Measurements from ENCODE around the gene NXT1.

NXT1 gene

DNA sequence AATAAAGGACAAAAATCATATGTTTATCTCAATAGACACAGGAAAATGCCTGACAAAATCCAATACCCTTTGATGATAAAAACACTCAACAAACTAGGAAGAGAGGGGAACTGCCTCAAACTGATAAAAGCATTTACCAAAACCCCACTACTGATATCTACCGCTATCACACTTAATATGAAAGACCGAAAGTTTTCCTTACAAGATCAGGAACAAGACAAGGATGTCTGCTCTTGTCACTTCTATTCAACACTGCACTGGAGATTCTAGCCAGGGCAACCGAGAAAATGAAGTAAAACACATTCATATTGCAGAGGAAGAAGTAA lies 36.5 kb downstream of the NXT1 start:
- no peak overlapping the region for H3K23ac ChIP-seq (ENCODE audit: low read length)
- no peak overlapping the region for H3K18ac ChIP-seq (ENCODE audit: low read length)
- H3K56ac ChIP-seq (ENCODE audit: low read length), result no peak overlapping the region
- no peak overlapping the region for H2AK5ac ChIP-seq (ENCODE audit: low read length)
- no peaks in the 10 kb centered on the region for H3K36me3 ChIP-seq (ENCODE audit: control insufficient read depth, insufficient read depth, low read length)
- H3K27me3 ChIP-seq (ENCODE audit: insufficient read depth, low read length, poor library complexity), result no peaks in the 10 kb centered on the region
- no peak for DNase-seq
- H3K4me1 ChIP-seq (ENCODE audit: control insufficient read depth, low read depth, low read length), result no peaks in the 10 kb centered on the region
- H2BK5ac ChIP-seq (ENCODE audit: low read length), result no peak overlapping the region
- no peak overlapping the region for H3K4me3 ChIP-seq (ENCODE audit: low read length)
- H3K27ac ChIP-seq (ENCODE audit: low read depth, low read length), result no peak overlapping the region
- H4K8ac ChIP-seq (ENCODE audit: low read depth, low read length), result no peak overlapping the region
- WGBS (ENCODE audit: extremely low coverage, insufficient coverage, low lambda C conversion rate), result no CpG with 5 or more reads among the region's 3 CpGs
- H2BK120ac ChIP-seq (ENCODE audit: low read depth, low read length), result no peak overlapping the region
- no peaks in the 10 kb centered on the region for H3K79me2 ChIP-seq (ENCODE audit: control insufficient read depth, insufficient read depth, low read length)
- H3K4ac ChIP-seq (ENCODE audit: low read depth, low read length), result no peak overlapping the region
- H2BK15ac ChIP-seq (replicated peaks; ENCODE audit: low read depth), result no peak overlapping the region
- H4K5ac ChIP-seq (ENCODE audit: low read length), result no peak overlapping the region
- peaks cover under 1% of the 10 kb centered on the region for H3K79me1 ChIP-seq (ENCODE audit: low read length)
- no peak overlapping the region for H3K9ac ChIP-seq (ENCODE audit: low read length)
- no peak overlapping the region for H3K4me2 ChIP-seq (ENCODE audit: low read length)

- no peak overlapping the region for H4K5ac ChIP-seq (ENCODE audit: low read length)
- no peak overlapping the region for H2BK15ac ChIP-seq (replicated peaks; ENCODE audit: low read depth)
- H3K79me1 ChIP-seq (ENCODE audit: low read length), result no peaks in the 10 kb centered on the region
- no peak overlapping the region for H2BK120ac ChIP-seq (ENCODE audit: low read depth, low read length)
- H3K27ac ChIP-seq (ENCODE audit: low read depth, low read length), result no peak overlapping the region
- H3K4me2 ChIP-seq (ENCODE audit: low read length), result no peak overlapping the region
- no peak overlapping the region for H3K56ac ChIP-seq (ENCODE audit: low read length)
- H3K18ac ChIP-seq (ENCODE audit: low read length), result no peak overlapping the region
- H2AK5ac ChIP-seq (ENCODE audit: low read length), result no peak overlapping the region
- H3K4me3 ChIP-seq (ENCODE audit: low read length), result no peak overlapping the region
- H4K8ac ChIP-seq (ENCODE audit: low read depth, low read length), result no peak overlapping the region
- H3K36me3 ChIP-seq (ENCODE audit: control insufficient read depth, insufficient read depth, low read length), result no peaks in the 10 kb centered on the region
- no peak for DNase-seq
- no peak overlapping the region for H3K9ac ChIP-seq (ENCODE audit: low read length)
- H3K4me1 ChIP-seq (ENCODE audit: control insufficient read depth, low read depth, low read length), result no peaks in the 10 kb centered on the region
- H2BK5ac ChIP-seq (ENCODE audit: low read length), result no peak overlapping the region
- H3K23ac ChIP-seq (ENCODE audit: low read length), result no peak overlapping the region
- H3K27me3 ChIP-seq (ENCODE audit: insufficient read depth, low read length, poor library complexity), result no peaks in the 10 kb centered on the region
- no peaks in the 10 kb centered on the region for H3K79me2 ChIP-seq (ENCODE audit: control insufficient read depth, insufficient read depth, low read length)
- no peak overlapping the region for H3K4ac ChIP-seq (ENCODE audit: low read depth, low read length)
- WGBS (ENCODE audit: extremely low coverage, insufficient coverage, low lambda C conversion rate), result no CpG with 5 or more reads among the region's 1 CpG
These were observed 39.6 kb downstream of the NXT1 start for GRCh38 chr20:23390091-23390774.

GRCh38 chr20:23391707-23392310 lies 41.2 kb downstream of the NXT1 start:
- no peak overlapping the region for H3K4me2 ChIP-seq (ENCODE audit: low read length)
- DNase-seq, result peak; percentile 5
- no peak overlapping the region for H4K5ac ChIP-seq (ENCODE audit: low read length)
- no peak overlapping the region for H3K23ac ChIP-seq (ENCODE audit: low read length)
- H2BK15ac ChIP-seq (replicated peaks; ENCODE audit: low read depth), result no peak overlapping the region
- WGBS (ENCODE audit: extremely low coverage, insufficient coverage, low lambda C conversion rate), result no CpG with 5 or more reads among the region's 4 CpGs
- no peak overlapping the region for H3K27ac ChIP-seq (ENCODE audit: low read depth, low read length)
- H3K4ac ChIP-seq (ENCODE audit: low read depth, low read length), result no peak overlapping the region
- no peak overlapping the region for H3K56ac ChIP-seq (ENCODE audit: low read length)
- no peak overlapping the region for H2BK5ac ChIP-seq (ENCODE audit: low read length)
- no peak overlapping the region for H2AK5ac ChIP-seq (ENCODE audit: low read length)
- H3K4me3 ChIP-seq (ENCODE audit: low read length), result no peak overlapping the region
- H2BK120ac ChIP-seq (ENCODE audit: low read depth, low read length), result no peak overlapping the region
- H3K79me1 ChIP-seq (ENCODE audit: low read length), result peaks cover under 1% of the 10 kb centered on the region
- H3K36me3 ChIP-seq (ENCODE audit: control insufficient read depth, insufficient read depth, low read length), result no peaks in the 10 kb centered on the region
- H4K8ac ChIP-seq (ENCODE audit: low read depth, low read length), result no peak overlapping the region
- H3K79me2 ChIP-seq (ENCODE audit: control insufficient read depth, insufficient read depth, low read length), result no peaks in the 10 kb centered on the region
- no peaks in the 10 kb centered on the region for H3K4me1 ChIP-seq (ENCODE audit: control insufficient read depth, low read depth, low read length)
- H3K9ac ChIP-seq (ENCODE audit: low read length), result no peak overlapping the region
- no peak overlapping the region for H3K18ac ChIP-seq (ENCODE audit: low read length)
- H3K27me3 ChIP-seq (ENCODE audit: insufficient read depth, low read length, poor library complexity), result no peaks in the 10 kb centered on the region

DNA sequence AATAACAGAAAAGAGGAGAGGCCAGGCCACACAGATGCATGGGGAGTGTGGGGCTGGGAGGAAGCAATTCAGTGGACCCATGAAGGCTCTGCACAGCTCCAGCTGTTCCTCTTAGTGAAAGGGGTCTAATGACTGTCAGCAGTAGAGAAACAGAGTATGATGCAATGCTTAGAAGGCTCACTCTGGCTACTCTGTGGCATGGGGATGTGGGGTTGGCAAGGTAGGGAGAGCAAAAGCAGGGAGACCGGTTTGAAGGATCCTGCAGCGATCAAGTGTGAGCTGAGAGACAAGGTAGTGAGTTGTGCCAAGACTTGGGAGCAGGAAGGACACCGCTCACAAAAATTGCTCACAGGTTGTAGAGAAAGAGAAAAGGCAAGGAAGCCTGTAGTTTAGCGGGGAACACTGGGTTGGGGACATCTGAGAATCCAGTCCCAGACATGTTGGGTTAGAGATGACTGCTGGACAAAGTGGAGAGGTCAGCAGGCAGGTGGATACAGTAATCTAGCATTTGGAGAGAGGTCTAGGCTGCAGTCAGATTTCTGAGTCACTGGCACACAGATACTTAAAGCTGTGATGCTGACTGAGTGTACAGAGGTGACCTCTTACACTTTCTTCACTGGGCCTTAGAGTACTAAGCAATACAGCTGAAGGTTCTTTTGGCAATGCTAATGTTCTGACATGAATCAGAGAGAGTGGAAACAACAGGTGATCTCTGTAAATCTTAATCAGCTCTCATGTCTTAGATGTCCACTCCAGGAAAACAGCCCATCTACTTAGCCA lies 43.6 kb downstream of the NXT1 start:
- no peak overlapping the region for H3K56ac ChIP-seq (ENCODE audit: low read length)
- H2BK120ac ChIP-seq (ENCODE audit: low read depth, low read length), result no peak overlapping the region
- H3K4ac ChIP-seq (ENCODE audit: low read depth, low read length), result no peak overlapping the region
- H3K79me1 ChIP-seq (ENCODE audit: low read length), result peaks cover 2% of the 10 kb centered on the region
- no peak overlapping the region for H3K4me3 ChIP-seq (ENCODE audit: low read length)
- no peak overlapping the region for H3K23ac ChIP-seq (ENCODE audit: low read length)
- H4K5ac ChIP-seq (ENCODE audit: low read length), result no peak overlapping the region
- no peak overlapping the region for H2AK5ac ChIP-seq (ENCODE audit: low read length)
- no peak overlapping the region for H4K8ac ChIP-seq (ENCODE audit: low read depth, low read length)
- H3K27ac ChIP-seq (ENCODE audit: low read depth, low read length), result no peak overlapping the region
- no peak overlapping the region for H2BK5ac ChIP-seq (ENCODE audit: low read length)
- H3K27me3 ChIP-seq (ENCODE audit: insufficient read depth, low read length, poor library complexity), result no peaks in the 10 kb centered on the region
- H3K4me1 ChIP-seq (ENCODE audit: control insufficient read depth, low read depth, low read length), result no peaks in the 10 kb centered on the region
- no peaks in the 10 kb centered on the region for H3K79me2 ChIP-seq (ENCODE audit: control insufficient read depth, insufficient read depth, low read length)
- no peak for DNase-seq
- no peak overlapping the region for H3K18ac ChIP-seq (ENCODE audit: low read length)
- no peak overlapping the region for H3K9ac ChIP-seq (ENCODE audit: low read length)
- no CpG with 5 or more reads among the region's 4 CpGs for WGBS (ENCODE audit: extremely low coverage, insufficient coverage, low lambda C conversion rate)
- H3K4me2 ChIP-seq (ENCODE audit: low read length), result no peak overlapping the region
- no peak overlapping the region for H2BK15ac ChIP-seq (replicated peaks; ENCODE audit: low read depth)
- H3K36me3 ChIP-seq (ENCODE audit: control insufficient read depth, insufficient read depth, low read length), result no peaks in the 10 kb centered on the region

DNA sequence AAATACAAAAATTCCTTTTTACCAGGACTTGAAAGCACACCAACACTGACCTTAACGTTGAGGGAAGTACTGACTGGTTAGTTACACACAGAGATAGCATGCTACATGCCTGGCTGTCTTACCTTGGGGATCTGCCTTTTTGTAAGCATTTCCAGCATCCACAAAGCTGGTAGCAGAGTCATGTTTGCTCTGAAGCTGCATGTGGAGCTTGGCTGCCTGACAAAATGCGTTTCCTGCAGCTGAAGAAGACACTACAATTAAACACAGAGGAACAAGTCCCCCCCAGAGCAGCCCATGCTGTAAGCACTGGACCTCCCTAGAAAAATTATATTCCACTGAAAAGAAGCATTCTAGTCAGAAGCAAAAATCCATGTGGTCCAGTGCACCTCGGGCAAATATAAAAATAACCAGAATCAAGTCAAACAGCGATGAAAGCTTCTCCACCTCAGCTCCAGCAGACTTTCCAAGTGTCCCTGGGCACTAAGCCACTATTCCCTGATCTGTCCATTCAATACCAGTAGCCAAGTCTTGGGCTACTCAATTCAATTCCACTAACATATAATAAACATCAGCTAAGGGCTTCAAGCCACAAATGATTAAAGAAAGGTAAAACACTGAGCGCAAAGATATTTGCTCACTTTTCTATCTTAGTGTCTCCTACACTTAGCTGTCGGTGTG lies 46.5 kb downstream of the NXT1 start:
- Histone ChIP-seq H3K27me3 (ENCODE audit: insufficient read depth, low read length, poor library complexity) (no peaks in the 10 kb centered on the region), H2BK120ac (ENCODE audit: low read depth, low read length) (no peak overlapping the region), H2BK5ac (ENCODE audit: low read length) (no peak overlapping the region), H2BK15ac (replicated peaks; ENCODE audit: low read depth) (no peak overlapping the region), H2AK5ac (ENCODE audit: low read length) (no peak overlapping the region), H3K36me3 (ENCODE audit: control insufficient read depth, insufficient read depth, low read length) (no peaks in the 10 kb centered on the region), H3K18ac (ENCODE audit: low read length) (no peak overlapping the region), H3K4me3 (ENCODE audit: low read length) (no peak overlapping the region), H3K56ac (ENCODE audit: low read length) (no peak overlapping the region), H3K23ac (ENCODE audit: low read length) (no peak overlapping the region), H3K79me2 (ENCODE audit: control insufficient read depth, insufficient read depth, low read length) (no peaks in the 10 kb centered on the region), H4K5ac (ENCODE audit: low read length) (no peak overlapping the region), H3K27ac (ENCODE audit: low read depth, low read length) (no peak overlapping the region), H3K4ac (ENCODE audit: low read depth, low read length) (no peak overlapping the region), H3K4me1 (ENCODE audit: control insufficient read depth, low read depth, low read length) (no peaks in the 10 kb centered on the region), H3K9ac (ENCODE audit: low read length) (no peak overlapping the region), H4K8ac (ENCODE audit: low read depth, low read length) (no peak overlapping the region), H3K79me1 (ENCODE audit: low read length) (peaks cover 2% of the 10 kb centered on the region), H3K4me2 (ENCODE audit: low read length) (no peak overlapping the region)
- no peak for DNase-seq
- WGBS (ENCODE audit: extremely low coverage, insufficient coverage, low lambda C conversion rate), result no CpG with 5 or more reads among the region's 6 CpGs

Measured in mesendoderm (in vitro differentiated cells).